HepG2 (cell line): Measurements from ENCODE around the gene NUB1. TPM values are rescaled to one million over a fixed set of nuclear protein-coding genes. Genes with fewer than 3 reads are reported as not detected.

Experiments used
- ATAC-seq: fragments of 200-7000 bp; cut with Tn5 transposase; 3 replicates; pipeline ENCODE4 v1.9.1; 2020; ENCODE audit warnings: mild to moderate bottlenecking, moderate library complexity
- BruUV-seq: library from RNA; stranded (reverse); fragments of 400-500 nt; replicated peaks from 2 replicates; lab custom pipeline; 2021; lab: Mats Ljungman, UMichigan
- CTCF ChIA-PET: fragments of 300-600 bp; formaldehyde crosslinking; extraction: SDS; loops from one replicate; lab custom pipeline; 2021; ENCODE audit warnings: low total read pairs, inconsistent platforms, low intra/inter-chr PET ratio; lab: Yijun Ruan, JAX
- POLR2A ChIA-PET: fragments of 350-600 bp; sonication (Branson Sonifier 250); formaldehyde crosslinking; loops from one replicate; lab custom pipeline; 2020; ENCODE audit warnings: antibody characterized with exemption, inconsistent platforms; lab: Yijun Ruan, JAX
- DNase-seq: peaks from one replicate; pipeline ENCODE4 v3.0.0-alpha.2; 2015; ENCODE audit warnings: low spot score
- FAIRE-seq: peaks from 3 replicates; lab custom pipeline; 2011; peaks lifted over from hg19 to GRCh38; lab: Jason Lieb, UNC
- H2AFZ ChIP-seq: one replicate; pipeline ENCODE4 v1.6.1; 2011; ENCODE audit warnings: low read length, inconsistent platforms
- H3K27ac ChIP-seq: fragments of 300-600 bp; 3 replicates; pipeline ENCODE4 v1.8.0; 2011; ENCODE audit warnings: mixed run types, mild to moderate bottlenecking, mixed read lengths, low read length, inconsistent platforms; ENCODE audit not compliant: insufficient read depth; ENCODE audit errors: extremely low read length
- H3K27me3 ChIP-seq, 2 experiments: fragments of 200-600 bp in 1 of 2; 2 replicates in 1 of 2; 3 replicates in 1 of 2; pipeline versions ENCODE4 v1.6.0 to v1.8.0; 2011; ENCODE audit warnings: low read length in 2 of 2, mild to moderate bottlenecking in 2 of 2, moderate library complexity in 2 of 2, inconsistent platforms in 1 of 2; ENCODE audit not compliant: insufficient read depth in 2 of 2, control insufficient read depth in 1 of 2
- H3K36me3 ChIP-seq, 2 experiments: fragments of 200-600 bp in 1 of 2; replicated peaks in 1 of 2; 2 replicates in 1 of 2; 3 replicates in 1 of 2; pipeline versions ENCODE4 v1.5.1 to v1.8.0; 2011; ENCODE audit warnings: low read length in 2 of 2, inconsistent platforms in 1 of 2; ENCODE audit not compliant: insufficient read depth in 2 of 2, control insufficient read depth in 1 of 2
- H3K4me1 ChIP-seq: 2 replicates; pipeline ENCODE4 v1.5.1; 2012; ENCODE audit warnings: low read length, inconsistent platforms; ENCODE audit not compliant: insufficient read depth
- H3K4me2 ChIP-seq: 2 replicates; pipeline ENCODE4 v1.6.0; 2011; ENCODE audit warnings: low read depth, low read length, inconsistent platforms
- H3K4me3 ChIP-seq, 3 experiments: fragments of 200-600 bp in 1 of 3; sonication (generic), shearing (Covaris generic) in 1 of 3; replicated peaks in 1 of 3; 2 replicates each; pipeline ENCODE4 v1.5.1; 2011 to 2016; ENCODE audit warnings: low read length in 3 of 3, inconsistent platforms in 2 of 3, low read depth in 2 of 3, mild to moderate bottlenecking in 2 of 3, control low read depth in 1 of 3, mixed read lengths in 1 of 3; ENCODE audit not compliant: insufficient read depth in 1 of 3
- H3K79me2 ChIP-seq: one replicate; pipeline ENCODE4 v1.6.1; 2011; ENCODE audit warnings: low read length, inconsistent platforms; ENCODE audit not compliant: insufficient read depth
- H3K9ac ChIP-seq: 2 replicates; pipeline ENCODE4 v1.6.0; 2011; ENCODE audit warnings: mild to moderate bottlenecking, low read depth, low read length, inconsistent platforms; ENCODE audit not compliant: insufficient read depth
- H3K9me3 ChIP-seq: 2 replicates; pipeline ENCODE4 v1.5.1; 2012; ENCODE audit warnings: mild to moderate bottlenecking, low read length
- H4K20me1 ChIP-seq: 2 replicates; pipeline ENCODE4 v1.6.0; 2011; ENCODE audit warnings: inconsistent platforms, mild to moderate bottlenecking, low read length, moderate library complexity; ENCODE audit not compliant: insufficient read depth
- IRX3 ChIP-seq: sonication (generic); formaldehyde crosslinking; IDR thresholded peaks from 2 replicates; pipeline ENCODE4 v1.8.1; 2023; ENCODE audit warnings: mild to moderate bottlenecking, low read depth, missing genetic modification reagents, borderline replicate concordance
- NFE2 ChIP-seq: sonication (generic); formaldehyde crosslinking; IDR thresholded peaks from 2 replicates; pipeline ENCODE4 v1.4.0; 2020; ENCODE audit warnings: missing genetic modification reagents
- SRSF4 ChIP-seq: fragments of 200-400 bp; formaldehyde crosslinking; IDR thresholded peaks from one replicate; pipeline ENCODE4 v1.6.1; 2018; ENCODE audit warnings: mild to moderate bottlenecking, low read depth, low read length, moderate library complexity; ENCODE audit not compliant: poor library complexity, severe bottlenecking
- ZBTB1 ChIP-seq: sonication (generic); formaldehyde crosslinking; IDR thresholded peaks from 2 replicates; pipeline ENCODE4 v1.4.0; 2020; ENCODE audit warnings: missing genetic modification reagents, borderline replicate concordance
- ZNF317 ChIP-seq: sonication (generic); formaldehyde crosslinking; IDR thresholded peaks from 2 replicates; pipeline ENCODE4 v1.5.0; 2020; ENCODE audit warnings: mild to moderate bottlenecking, missing genetic modification reagents
- WGBS: methylation state at CpG from one replicate; pipeline ENCODE4 v1.1.6; 2017; ENCODE audit warnings: low lambda C conversion rate; 5-methylcytosine and 5-hydroxymethylcytosine counted together
- in situ Hi-C: cut with HindIII; loops from 2 replicates; pipeline ENCODE4 v1.10.0; 2017; ENCODE audit warnings: low pct_unique_long_range_greater_than_20kb; ENCODE audit not compliant: extremely low pct_ligation_motif_present
- intact Hi-C: fragments of 100-400 bp; cut with micrococcal nuclease; formaldehyde crosslinking; loops from one replicate; pipeline ENCODE4 v1.10.0; 2022; ENCODE audit not compliant: unreplicated experiment
- polyA plus RNA-seq, 8 experiments: library from polyadenylated mRNA; depleted of rRNA in 3 of 8; stranded (reverse) in 7 of 8; unstranded in 1 of 8; fragments of >200 nt; fragmentation: Illumina TruSeq in 4 of 8; extraction: Trizol in 4 of 8; gene quantifications; 2 replicates each; pipeline versions ENCODE4 v1.2.1 to v1.2.3, GENCODE V29; 2011 to 2016; ENCODE audit warnings: low read depth in 4 of 8, missing spikeins in 1 of 8, mixed read lengths in 1 of 8; ENCODE audit not compliant: insufficient read depth in 1 of 8
- total RNA-seq, 5 experiments: library from RNA; depleted of rRNA; stranded (reverse); fragments of >200 nt; fragmentation: Illumina TruSeq; extraction: Trizol; gene quantifications; 2 replicates each; pipeline ENCODE4 v1.2.3, GENCODE V29; 2016; ENCODE audit warnings: low read depth in 1 of 5
- TF ChIP-seq, protein P1 (sequence below): sonication (generic); formaldehyde crosslinking; conservative IDR thresholded peaks from 2 replicates; pipeline ENCODE4 v1.4.0; 2020; ENCODE audit warnings: missing genetic modification reagents
- TF ChIP-seq, protein P2 (sequence below): sonication (generic); formaldehyde crosslinking; IDR thresholded peaks from 2 replicates; pipeline ENCODE4 v1.4.0; 2020; ENCODE audit warnings: missing genetic modification reagents
- TF ChIP-seq, protein P3 (sequence below): sonication (generic); formaldehyde crosslinking; IDR thresholded peaks from 2 replicates; pipeline ENCODE4 v1.5.0; 2020; ENCODE audit warnings: mild to moderate bottlenecking, missing genetic modification reagents, borderline replicate concordance
- TF ChIP-seq, protein P4 (sequence below): sonication (generic); formaldehyde crosslinking; IDR thresholded peaks from 2 replicates; pipeline ENCODE4 v1.5.1; 2020; ENCODE audit warnings: mild to moderate bottlenecking, missing genetic modification reagents, borderline replicate concordance

NUB1 gene
- total and polyA plus RNA-seq, 2 of the 13 experiments (the other 11 are each of a cell fraction or from before 2014, with no cell fraction given): 27.1 to 37.0 TPM

DNA sequence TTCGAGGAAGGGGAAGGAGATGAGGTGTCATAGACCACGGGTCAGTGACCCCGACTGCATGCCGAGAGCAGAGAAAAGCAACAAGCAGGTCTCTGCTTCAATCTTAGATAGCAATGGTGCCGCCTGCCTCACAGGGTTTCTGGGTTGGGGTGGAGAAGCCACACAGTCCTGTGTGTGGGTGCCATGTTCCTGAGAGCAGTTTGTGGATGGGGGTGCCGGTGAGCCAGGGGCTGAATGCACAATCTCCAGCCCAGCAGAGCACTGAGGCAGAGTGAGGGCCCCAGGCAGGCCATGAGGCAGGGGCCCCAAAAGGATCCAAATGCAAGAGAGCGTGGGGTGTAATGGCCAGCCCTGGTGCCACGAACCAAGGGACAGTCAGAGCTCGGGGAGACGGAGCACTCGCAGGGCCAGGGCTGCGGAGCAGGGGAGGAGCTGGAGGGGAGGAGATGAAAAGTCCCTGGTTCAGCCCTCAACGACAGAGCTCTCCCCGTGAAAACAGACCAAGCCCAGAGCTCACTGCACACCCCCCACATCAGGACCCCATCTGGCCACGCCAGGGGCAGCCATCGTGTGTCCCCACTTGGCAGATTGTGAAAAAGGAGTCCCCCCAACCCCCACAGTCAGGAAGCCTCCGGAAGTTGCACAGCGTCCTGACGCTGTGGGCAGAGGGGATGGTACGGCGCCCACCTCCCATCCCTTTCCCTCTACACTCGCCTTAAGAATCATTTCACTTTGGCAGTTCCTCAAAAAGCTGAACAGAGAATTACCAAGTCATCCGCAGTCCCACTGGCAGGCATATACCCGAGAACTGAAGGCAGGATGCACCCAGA is 48.4 kb downstream of the NUB1 start:
- intact Hi-C loops: no loop called here
- Histone ChIP-seq H4K20me1 (no peaks in the 10 kb centered on the region), H3K27me3 (peaks cover 23 to 97% of the 10 kb centered on the region in 2 experiments; a peak in 4 of 5 replicates), H3K9ac (no peak overlapping the region), H2AFZ (no peak overlapping the region), H3K4me3 (no peak overlapping the region), H3K4me2 (no peak overlapping the region), H3K27ac (no peak overlapping the region), H3K79me2 (no peaks in the 10 kb centered on the region), H3K4me1 (no peaks in the 10 kb centered on the region), H3K9me3 (no peaks in the 10 kb centered on the region), H3K36me3 (no peaks in the 10 kb centered on the region)
- BruUV-seq: no TSS peak
- CTCF ChIA-PET: no interaction called here
- in situ Hi-C loops: no loop called here
- POLR2A ChIA-PET: no interaction called here
- no peak for FAIRE-seq
- no peak for DNase-seq
- no peak for ATAC-seq
- WGBS: 42% methylated on average over 17 of the region's 24 CpGs
- TF ChIP-seq, protein P1, sequence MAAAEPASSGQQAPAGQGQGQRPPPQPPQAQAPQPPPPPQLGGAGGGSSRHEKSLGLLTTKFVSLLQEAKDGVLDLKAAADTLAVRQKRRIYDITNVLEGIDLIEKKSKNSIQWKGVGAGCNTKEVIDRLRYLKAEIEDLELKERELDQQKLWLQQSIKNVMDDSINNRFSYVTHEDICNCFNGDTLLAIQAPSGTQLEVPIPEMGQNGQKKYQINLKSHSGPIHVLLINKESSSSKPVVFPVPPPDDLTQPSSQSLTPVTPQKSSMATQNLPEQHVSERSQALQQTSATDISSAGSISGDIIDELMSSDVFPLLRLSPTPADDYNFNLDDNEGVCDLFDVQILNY (CRISPR knock-in tag): no peak
- TF ChIP-seq IRX3 (no peak), SRSF4 (no peak), ZNF317 (CRISPR knock-in tag) (no peak), ZBTB1 (CRISPR knock-in tag) (no peak), NFE2 (CRISPR knock-in tag) (no peak)
- TF ChIP-seq, protein P2, sequence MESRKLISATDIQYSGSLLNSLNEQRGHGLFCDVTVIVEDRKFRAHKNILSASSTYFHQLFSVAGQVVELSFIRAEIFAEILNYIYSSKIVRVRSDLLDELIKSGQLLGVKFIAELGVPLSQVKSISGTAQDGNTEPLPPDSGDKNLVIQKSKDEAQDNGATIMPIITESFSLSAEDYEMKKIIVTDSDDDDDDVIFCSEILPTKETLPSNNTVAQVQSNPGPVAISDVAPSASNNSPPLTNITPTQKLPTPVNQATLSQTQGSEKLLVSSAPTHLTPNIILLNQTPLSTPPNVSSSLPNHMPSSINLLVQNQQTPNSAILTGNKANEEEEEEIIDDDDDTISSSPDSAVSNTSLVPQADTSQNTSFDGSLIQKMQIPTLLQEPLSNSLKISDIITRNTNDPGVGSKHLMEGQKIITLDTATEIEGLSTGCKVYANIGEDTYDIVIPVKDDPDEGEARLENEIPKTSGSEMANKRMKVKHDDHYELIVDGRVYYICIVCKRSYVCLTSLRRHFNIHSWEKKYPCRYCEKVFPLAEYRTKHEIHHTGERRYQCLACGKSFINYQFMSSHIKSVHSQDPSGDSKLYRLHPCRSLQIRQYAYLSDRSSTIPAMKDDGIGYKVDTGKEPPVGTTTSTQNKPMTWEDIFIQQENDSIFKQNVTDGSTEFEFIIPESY (CRISPR knock-in tag): no peak
- TF ChIP-seq, protein P3, sequence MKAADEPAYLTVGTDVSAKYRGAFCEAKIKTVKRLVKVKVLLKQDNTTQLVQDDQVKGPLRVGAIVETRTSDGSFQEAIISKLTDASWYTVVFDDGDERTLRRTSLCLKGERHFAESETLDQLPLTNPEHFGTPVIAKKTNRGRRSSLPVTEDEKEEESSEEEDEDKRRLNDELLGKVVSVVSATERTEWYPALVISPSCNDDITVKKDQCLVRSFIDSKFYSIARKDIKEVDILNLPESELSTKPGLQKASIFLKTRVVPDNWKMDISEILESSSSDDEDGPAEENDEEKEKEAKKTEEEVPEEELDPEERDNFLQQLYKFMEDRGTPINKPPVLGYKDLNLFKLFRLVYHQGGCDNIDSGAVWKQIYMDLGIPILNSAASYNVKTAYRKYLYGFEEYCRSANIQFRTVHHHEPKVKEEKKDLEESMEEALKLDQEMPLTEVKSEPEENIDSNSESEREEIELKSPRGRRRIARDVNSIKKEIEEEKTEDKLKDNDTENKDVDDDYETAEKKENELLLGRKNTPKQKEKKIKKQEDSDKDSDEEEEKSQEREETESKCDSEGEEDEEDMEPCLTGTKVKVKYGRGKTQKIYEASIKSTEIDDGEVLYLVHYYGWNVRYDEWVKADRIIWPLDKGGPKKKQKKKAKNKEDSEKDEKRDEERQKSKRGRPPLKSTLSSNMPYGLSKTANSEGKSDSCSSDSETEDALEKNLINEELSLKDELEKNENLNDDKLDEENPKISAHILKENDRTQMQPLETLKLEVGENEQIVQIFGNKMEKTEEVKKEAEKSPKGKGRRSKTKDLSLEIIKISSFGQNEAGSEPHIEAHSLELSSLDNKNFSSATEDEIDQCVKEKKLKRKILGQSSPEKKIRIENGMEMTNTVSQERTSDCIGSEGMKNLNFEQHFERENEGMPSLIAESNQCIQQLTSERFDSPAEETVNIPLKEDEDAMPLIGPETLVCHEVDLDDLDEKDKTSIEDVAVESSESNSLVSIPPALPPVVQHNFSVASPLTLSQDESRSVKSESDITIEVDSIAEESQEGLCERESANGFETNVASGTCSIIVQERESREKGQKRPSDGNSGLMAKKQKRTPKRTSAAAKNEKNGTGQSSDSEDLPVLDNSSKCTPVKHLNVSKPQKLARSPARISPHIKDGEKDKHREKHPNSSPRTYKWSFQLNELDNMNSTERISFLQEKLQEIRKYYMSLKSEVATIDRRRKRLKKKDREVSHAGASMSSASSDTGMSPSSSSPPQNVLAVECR (CRISPR knock-in tag): no peak
- TF ChIP-seq, protein P4, sequence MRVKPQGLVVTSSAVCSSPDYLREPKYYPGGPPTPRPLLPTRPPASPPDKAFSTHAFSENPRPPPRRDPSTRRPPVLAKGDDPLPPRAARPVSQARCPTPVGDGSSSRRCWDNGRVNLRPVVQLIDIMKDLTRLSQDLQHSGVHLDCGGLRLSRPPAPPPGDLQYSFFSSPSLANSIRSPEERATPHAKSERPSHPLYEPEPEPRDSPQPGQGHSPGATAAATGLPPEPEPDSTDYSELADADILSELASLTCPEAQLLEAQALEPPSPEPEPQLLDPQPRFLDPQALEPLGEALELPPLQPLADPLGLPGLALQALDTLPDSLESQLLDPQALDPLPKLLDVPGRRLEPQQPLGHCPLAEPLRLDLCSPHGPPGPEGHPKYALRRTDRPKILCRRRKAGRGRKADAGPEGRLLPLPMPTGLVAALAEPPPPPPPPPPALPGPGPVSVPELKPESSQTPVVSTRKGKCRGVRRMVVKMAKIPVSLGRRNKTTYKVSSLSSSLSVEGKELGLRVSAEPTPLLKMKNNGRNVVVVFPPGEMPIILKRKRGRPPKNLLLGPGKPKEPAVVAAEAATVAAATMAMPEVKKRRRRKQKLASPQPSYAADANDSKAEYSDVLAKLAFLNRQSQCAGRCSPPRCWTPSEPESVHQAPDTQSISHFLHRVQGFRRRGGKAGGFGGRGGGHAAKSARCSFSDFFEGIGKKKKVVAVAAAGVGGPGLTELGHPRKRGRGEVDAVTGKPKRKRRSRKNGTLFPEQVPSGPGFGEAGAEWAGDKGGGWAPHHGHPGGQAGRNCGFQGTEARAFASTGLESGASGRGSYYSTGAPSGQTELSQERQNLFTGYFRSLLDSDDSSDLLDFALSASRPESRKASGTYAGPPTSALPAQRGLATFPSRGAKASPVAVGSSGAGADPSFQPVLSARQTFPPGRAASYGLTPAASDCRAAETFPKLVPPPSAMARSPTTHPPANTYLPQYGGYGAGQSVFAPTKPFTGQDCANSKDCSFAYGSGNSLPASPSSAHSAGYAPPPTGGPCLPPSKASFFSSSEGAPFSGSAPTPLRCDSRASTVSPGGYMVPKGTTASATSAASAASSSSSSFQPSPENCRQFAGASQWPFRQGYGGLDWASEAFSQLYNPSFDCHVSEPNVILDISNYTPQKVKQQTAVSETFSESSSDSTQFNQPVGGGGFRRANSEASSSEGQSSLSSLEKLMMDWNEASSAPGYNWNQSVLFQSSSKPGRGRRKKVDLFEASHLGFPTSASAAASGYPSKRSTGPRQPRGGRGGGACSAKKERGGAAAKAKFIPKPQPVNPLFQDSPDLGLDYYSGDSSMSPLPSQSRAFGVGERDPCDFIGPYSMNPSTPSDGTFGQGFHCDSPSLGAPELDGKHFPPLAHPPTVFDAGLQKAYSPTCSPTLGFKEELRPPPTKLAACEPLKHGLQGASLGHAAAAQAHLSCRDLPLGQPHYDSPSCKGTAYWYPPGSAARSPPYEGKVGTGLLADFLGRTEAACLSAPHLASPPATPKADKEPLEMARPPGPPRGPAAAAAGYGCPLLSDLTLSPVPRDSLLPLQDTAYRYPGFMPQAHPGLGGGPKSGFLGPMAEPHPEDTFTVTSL (CRISPR knock-in tag): no peak
